Loucy (cell line): ENCODE data around the gene DENND2C.

Experiments
- CTCF ChIP-seq: fragments of 200-600 bp; sonication (generic); conservative IDR thresholded peaks from 2 replicates; pipeline ENCODE4 v1.5.1; 2014; ENCODE audit warnings: mild to moderate bottlenecking, antibody characterized with exemption, low read length
- EZH2phosphoT487 ChIP-seq: fragments of 200-600 bp; IDR thresholded peaks from 2 replicates; pipeline ENCODE4 v1.6.1; 2018; ENCODE audit warnings: antibody characterized with exemption, mild to moderate bottlenecking, moderate library complexity, borderline replicate concordance

- no peak for TF ChIP-seq CTCF
- no peak for TF ChIP-seq EZH2phosphoT487
Observed at GRCh38 chr1:114620419-114620818, 49.4 kb downstream of the DENND2C start.
